ENCODE measurements around the gene RAB11FIP3.

RAB11FIP3 gene

DNA sequence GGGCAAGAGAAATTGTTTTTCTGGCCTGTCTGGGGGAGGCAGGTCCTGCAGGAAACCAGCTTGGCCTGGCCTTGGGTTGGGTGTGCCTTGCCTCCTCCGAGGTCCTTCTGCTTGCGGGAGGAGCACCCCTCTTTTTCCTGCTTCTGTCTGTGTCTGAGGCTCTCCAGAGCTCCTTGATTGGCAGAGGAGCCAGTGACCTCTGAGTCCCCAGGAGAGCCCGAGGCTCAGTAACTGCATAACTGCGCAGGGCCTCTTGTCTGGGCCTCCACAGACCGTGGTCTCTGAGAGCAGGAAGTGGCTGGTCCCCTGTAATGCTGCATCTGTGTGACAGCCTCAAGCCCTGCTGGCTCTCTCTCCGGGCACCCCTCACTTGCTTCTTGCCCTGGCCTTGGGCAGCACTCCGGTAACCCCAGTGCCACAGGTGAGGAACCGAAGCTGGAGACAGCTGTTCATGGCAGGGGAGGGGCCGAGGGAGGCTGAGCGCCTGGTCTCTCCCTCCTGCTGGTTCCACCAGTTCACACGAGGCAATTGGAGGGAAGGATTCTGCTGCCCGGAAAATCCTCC is 103.6 kb downstream of the RAB11FIP3 start:
- TF ChIP-seq NFIC (IDR thresholded peaks at IDR 0.05) (no peak), REST (IDR thresholded peaks at IDR 0.05; ENCODE audit: low read depth) (no peak), EP300 (IDR thresholded peaks at IDR 0.05; ENCODE audit: borderline replicate concordance) (no peak), TCF12 (IDR thresholded peaks at IDR 0.05; ENCODE audit: low read depth) (no peak), TAF1 (IDR thresholded peaks at IDR 0.05; ENCODE audit: low read depth) (no peak), FOXM1 (IDR thresholded peaks at IDR 0.05; ENCODE audit: borderline replicate concordance, low read depth) (no peak), ZBTB7A (IDR thresholded peaks at IDR 0.05; ENCODE audit: low read depth) (no peak; the same call in 1 of the 2 replicates), CREB1 (IDR thresholded peaks at IDR 0.05; ENCODE audit: low read depth) (no peak)
- TF ChIP-seq, protein P1, sequence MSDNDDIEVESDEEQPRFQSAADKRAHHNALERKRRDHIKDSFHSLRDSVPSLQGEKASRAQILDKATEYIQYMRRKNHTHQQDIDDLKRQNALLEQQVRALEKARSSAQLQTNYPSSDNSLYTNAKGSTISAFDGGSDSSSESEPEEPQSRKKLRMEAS (IDR thresholded peaks at IDR 0.05) = no peak
- TF ChIP-seq, protein P2, sequence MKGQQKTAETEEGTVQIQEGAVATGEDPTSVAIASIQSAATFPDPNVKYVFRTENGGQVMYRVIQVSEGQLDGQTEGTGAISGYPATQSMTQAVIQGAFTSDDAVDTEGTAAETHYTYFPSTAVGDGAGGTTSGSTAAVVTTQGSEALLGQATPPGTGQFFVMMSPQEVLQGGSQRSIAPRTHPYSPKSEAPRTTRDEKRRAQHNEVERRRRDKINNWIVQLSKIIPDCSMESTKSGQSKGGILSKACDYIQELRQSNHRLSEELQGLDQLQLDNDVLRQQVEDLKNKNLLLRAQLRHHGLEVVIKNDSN (IDR thresholded peaks at IDR 0.05) = no peak

- TF ChIP-seq TAF1 (IDR thresholded peaks at IDR 0.05; ENCODE audit: low read depth) = no peak
- no peak for TF ChIP-seq CREB1 (IDR thresholded peaks at IDR 0.05; ENCODE audit: low read depth)
- TF ChIP-seq, protein P1 (IDR thresholded peaks at IDR 0.05) = 0 out of 2 replicates have a peak, but pooled peaks have one; percentile 21
- TF ChIP-seq ZBTB7A (IDR thresholded peaks at IDR 0.05; ENCODE audit: low read depth) = peak; percentile 10; the same call in 1 of the 2 replicates
- TF ChIP-seq REST (IDR thresholded peaks at IDR 0.05; ENCODE audit: low read depth) = no peak
- TF ChIP-seq YY1 (IDR thresholded peaks at IDR 0.05; ENCODE audit: low read depth) = no peak
- no peak for TF ChIP-seq EGR1 (IDR thresholded peaks at IDR 0.05)
- TF ChIP-seq, protein P2 (IDR thresholded peaks at IDR 0.05) = peak; percentile 16; the same call in 1 of the 2 replicates
- 0 out of 2 replicates have a peak, but pooled peaks have one; percentile 30 for TF ChIP-seq EP300 (IDR thresholded peaks at IDR 0.05; ENCODE audit: borderline replicate concordance)
- TF ChIP-seq CEBPB (IDR thresholded peaks at IDR 0.05) = no peak
- no peak for TF ChIP-seq FOXM1 (IDR thresholded peaks at IDR 0.05; ENCODE audit: borderline replicate concordance, low read depth)
- TF ChIP-seq NFIC (IDR thresholded peaks at IDR 0.05) = peak; percentile 46
- TF ChIP-seq RAD21 (IDR thresholded peaks at IDR 0.05; ENCODE audit: low read depth) = no peak
- no peak for TF ChIP-seq TCF12 (IDR thresholded peaks at IDR 0.05; ENCODE audit: low read depth)
- TF ChIP-seq TEAD4 (IDR thresholded peaks at IDR 0.05) = 0 out of 2 replicates have a peak, but pooled peaks have one; percentile 21
These were observed 104.8 kb downstream of the RAB11FIP3 start for GRCh38 chr16:530111-530817.

DNA sequence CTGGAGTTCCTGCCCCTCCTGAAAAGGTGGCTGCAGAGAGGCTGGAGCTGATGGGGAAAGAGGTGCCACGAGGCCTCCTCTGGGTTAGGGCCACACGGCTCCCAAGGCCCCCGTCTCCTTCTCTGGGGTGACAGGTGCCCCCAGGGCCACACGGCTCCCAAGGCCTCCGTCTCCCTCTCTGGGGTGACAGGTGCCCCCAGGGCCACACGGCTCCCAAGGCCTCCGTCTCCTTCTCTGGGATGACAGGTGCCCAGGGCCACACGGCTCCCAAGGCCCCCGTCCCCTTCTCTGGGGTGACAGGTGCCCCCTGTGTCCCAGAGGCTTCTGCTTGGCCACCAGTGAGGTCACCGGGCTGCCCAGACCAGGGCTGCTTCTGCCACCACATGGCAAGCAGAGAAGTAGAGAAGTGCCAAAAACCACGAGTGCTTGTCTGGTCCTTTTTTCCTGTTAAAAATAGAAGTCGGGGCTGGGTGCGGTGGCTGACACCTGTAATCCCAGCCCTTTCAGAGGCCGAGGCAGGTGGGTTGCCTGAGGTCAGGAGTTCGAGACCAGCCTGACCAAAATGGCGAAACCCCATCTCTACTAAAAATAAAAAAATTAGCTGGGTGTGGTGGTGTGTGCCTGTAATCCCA is 106.2 kb downstream of the RAB11FIP3 start:
- TF ChIP-seq RAD21 (IDR thresholded peaks at IDR 0.05; ENCODE audit: low read depth) = no peak
- no peak for TF ChIP-seq EP300 (IDR thresholded peaks at IDR 0.05; ENCODE audit: borderline replicate concordance)
- no peak for TF ChIP-seq ZBTB7A (IDR thresholded peaks at IDR 0.05; ENCODE audit: low read depth)
- no peak for TF ChIP-seq TAF1 (IDR thresholded peaks at IDR 0.05; ENCODE audit: low read depth)
- no peak for TF ChIP-seq TCF12 (IDR thresholded peaks at IDR 0.05; ENCODE audit: low read depth)
- TF ChIP-seq FOXM1 (IDR thresholded peaks at IDR 0.05; ENCODE audit: borderline replicate concordance, low read depth) = no peak
- TF ChIP-seq, protein P2 (IDR thresholded peaks at IDR 0.05) = no peak
- no peak for TF ChIP-seq EGR1 (IDR thresholded peaks at IDR 0.05)
- no peak for TF ChIP-seq YY1 (IDR thresholded peaks at IDR 0.05; ENCODE audit: low read depth)
- TF ChIP-seq, protein P1 (IDR thresholded peaks at IDR 0.05) = no peak
- TF ChIP-seq TEAD4 (IDR thresholded peaks at IDR 0.05) = no peak
- TF ChIP-seq CREB1 (IDR thresholded peaks at IDR 0.05; ENCODE audit: low read depth) = no peak
- no peak for TF ChIP-seq NFIC (IDR thresholded peaks at IDR 0.05)

- TF ChIP-seq CEBPB (IDR thresholded peaks at IDR 0.05) (no peak), YY1 (IDR thresholded peaks at IDR 0.05; ENCODE audit: low read depth) (no peak), NFIC (IDR thresholded peaks at IDR 0.05) (no peak), EGR1 (IDR thresholded peaks at IDR 0.05) (no peak), EP300 (IDR thresholded peaks at IDR 0.05; ENCODE audit: borderline replicate concordance) (no peak), TCF12 (IDR thresholded peaks at IDR 0.05; ENCODE audit: low read depth) (no peak), ZBTB7A (IDR thresholded peaks at IDR 0.05; ENCODE audit: low read depth) (no peak), CREB1 (IDR thresholded peaks at IDR 0.05; ENCODE audit: low read depth) (no peak), TEAD4 (IDR thresholded peaks at IDR 0.05) (no peak), TAF1 (IDR thresholded peaks at IDR 0.05; ENCODE audit: low read depth) (no peak), REST (IDR thresholded peaks at IDR 0.05; ENCODE audit: low read depth) (no peak), RAD21 (IDR thresholded peaks at IDR 0.05; ENCODE audit: low read depth) (no peak), FOXM1 (IDR thresholded peaks at IDR 0.05; ENCODE audit: borderline replicate concordance, low read depth) (no peak)
- TF ChIP-seq, protein P1 (IDR thresholded peaks at IDR 0.05) = no peak
- TF ChIP-seq, protein P2 (IDR thresholded peaks at IDR 0.05) = no peak
These were observed 108.1 kb downstream of the RAB11FIP3 start for GRCh38 chr16:533391-534123.
